SH-SY5Y (cell line): ENCODE data around the gene PCARE.

Source experiments
- GATA2 ChIP-seq: IDR thresholded peaks from 2 replicates; pipeline ENCODE4 v1.6.1; 2011; ENCODE audit warnings: mild to moderate bottlenecking, low read depth, low read length
- GATA3 ChIP-seq: IDR thresholded peaks from 2 replicates; pipeline ENCODE4 v1.6.1; 2011; ENCODE audit warnings: low read depth, mild to moderate bottlenecking, low read length, moderate library complexity

DNA sequence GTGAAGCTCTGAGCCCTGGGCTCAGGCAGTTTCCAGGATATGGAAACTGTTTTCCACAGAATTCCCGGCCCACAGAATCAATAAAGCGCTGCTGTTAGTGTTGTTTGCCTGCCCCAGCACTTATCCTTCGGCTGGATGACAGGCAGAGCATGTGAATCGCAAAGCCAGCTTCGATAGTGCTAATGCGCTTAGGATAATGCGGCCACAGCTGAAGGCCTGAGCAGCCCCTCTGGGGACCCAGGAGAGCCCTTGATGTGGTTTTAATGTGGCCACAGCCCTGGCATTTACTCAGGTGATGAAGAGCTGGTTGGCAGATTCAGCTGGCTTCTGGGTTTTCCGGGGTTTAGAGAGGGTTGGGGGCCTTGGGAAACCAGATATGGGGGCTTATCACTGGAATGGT is 23.7 kb downstream of the PCARE start:
- TF ChIP-seq GATA3, result no peak
- no peak for TF ChIP-seq GATA2
